ENCODE data around the gene SHC4. TPM values are rescaled to one million over a fixed set of nuclear protein-coding genes. Genes with fewer than 3 reads are reported as not detected.

Gene SHC4
- total RNA-seq, 1 experiment from 2014 or later = not detected

DNA sequence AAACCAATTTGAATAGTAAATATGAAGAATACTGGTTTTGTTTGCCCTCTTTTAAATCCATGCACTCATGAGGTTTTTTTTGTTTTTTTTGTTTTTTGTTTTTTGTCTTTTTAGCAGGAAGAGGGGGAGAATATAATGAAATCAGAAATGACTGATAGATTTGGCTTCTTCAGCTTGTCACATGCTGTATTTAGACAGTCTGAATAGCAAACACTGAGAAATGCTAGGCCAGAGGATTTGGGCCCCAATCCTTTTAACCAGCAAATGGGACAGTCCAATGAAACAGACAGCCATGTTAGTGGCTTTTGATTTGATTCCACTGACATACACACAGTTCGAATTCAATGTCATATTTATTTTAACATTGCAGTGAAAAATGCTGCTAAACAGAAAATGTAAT lies 138.6 kb downstream of the SHC4 start:
- intact Hi-C loops (cut with micrococcal nuclease; ENCODE audit: unreplicated experiment) = no loop called here
- DNase-seq = no peak
- H3K4me3 Mint-ChIP-seq (ENCODE audit: unreplicated experiment) = no peak overlapping the region
- no peaks in the 10 kb centered on the region for H3K9me3 Mint-ChIP-seq (ENCODE audit: unreplicated experiment)
- no peak overlapping the region for H3K27ac Mint-ChIP-seq (ENCODE audit: unreplicated experiment)
- no peaks in the 10 kb centered on the region for H3K27me3 ChIP-seq (replicated peaks; ENCODE audit: control insufficient read depth, insufficient read depth, low read length)
- no peaks in the 10 kb centered on the region for H3K36me3 ChIP-seq (ENCODE audit: control insufficient read depth, insufficient read depth, low read length)
- H3K27me3 Mint-ChIP-seq (ENCODE audit: insufficient read depth, unreplicated experiment) = peaks cover 3% of the 10 kb centered on the region
- no peaks in the 10 kb centered on the region for H3K36me3 Mint-ChIP-seq (ENCODE audit: insufficient read depth, unreplicated experiment)
- no peaks in the 10 kb centered on the region for H3K9me3 ChIP-seq
- TF ChIP-seq, protein P1, sequence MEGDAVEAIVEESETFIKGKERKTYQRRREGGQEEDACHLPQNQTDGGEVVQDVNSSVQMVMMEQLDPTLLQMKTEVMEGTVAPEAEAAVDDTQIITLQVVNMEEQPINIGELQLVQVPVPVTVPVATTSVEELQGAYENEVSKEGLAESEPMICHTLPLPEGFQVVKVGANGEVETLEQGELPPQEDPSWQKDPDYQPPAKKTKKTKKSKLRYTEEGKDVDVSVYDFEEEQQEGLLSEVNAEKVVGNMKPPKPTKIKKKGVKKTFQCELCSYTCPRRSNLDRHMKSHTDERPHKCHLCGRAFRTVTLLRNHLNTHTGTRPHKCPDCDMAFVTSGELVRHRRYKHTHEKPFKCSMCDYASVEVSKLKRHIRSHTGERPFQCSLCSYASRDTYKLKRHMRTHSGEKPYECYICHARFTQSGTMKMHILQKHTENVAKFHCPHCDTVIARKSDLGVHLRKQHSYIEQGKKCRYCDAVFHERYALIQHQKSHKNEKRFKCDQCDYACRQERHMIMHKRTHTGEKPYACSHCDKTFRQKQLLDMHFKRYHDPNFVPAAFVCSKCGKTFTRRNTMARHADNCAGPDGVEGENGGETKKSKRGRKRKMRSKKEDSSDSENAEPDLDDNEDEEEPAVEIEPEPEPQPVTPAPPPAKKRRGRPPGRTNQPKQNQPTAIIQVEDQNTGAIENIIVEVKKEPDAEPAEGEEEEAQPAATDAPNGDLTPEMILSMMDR (IDR thresholded peaks at IDR 0.05; ENCODE audit: insufficient read depth in 1 of 2, low read depth in 1 of 2, low read length in 1 of 2, severe bottlenecking in 1 of 2, unreplicated experiment in 1 of 2) = no peak
- CTCF ChIA-PET = no interaction called here
- POLR2A ChIA-PET = no interaction called here
- H3K4me1 Mint-ChIP-seq (ENCODE audit: low read depth, unreplicated experiment) = peaks cover 7% of the 10 kb centered on the region
- H3K4me3 ChIP-seq (ENCODE audit: low read depth, low read length) = no peak overlapping the region
- no peaks in the 10 kb centered on the region for H3K4me1 ChIP-seq
- no TSS peak for BruUV-seq (replicated peaks)

DNA sequence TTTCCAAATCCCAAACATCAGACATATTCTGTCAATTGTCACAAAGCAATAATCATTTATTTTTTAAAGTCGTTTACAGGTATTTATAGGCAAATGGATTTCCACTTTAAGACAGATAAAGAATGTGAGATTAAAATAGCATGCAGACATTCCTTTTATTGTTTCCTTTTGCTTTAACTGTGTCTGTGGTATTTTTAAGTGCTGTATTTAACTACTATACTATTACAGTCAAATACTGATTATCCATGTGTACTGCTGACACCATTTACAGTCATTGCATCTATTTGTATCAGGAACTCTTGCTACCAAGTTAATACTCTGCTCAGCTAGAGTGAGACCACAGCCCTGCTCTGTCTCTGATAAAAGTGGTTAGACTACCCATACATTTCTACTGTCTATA lies 140.0 kb downstream of the SHC4 start:
- Histone ChIP-seq H3K4me1 (no peaks in the 10 kb centered on the region), H3K27me3 (replicated peaks; ENCODE audit: control insufficient read depth, insufficient read depth, low read length) (no peaks in the 10 kb centered on the region), H3K9me3 (no peaks in the 10 kb centered on the region), H3K36me3 (ENCODE audit: control insufficient read depth, insufficient read depth, low read length) (no peaks in the 10 kb centered on the region), H3K4me3 (ENCODE audit: low read depth, low read length) (no peak overlapping the region)
- Mint-ChIP-seq H3K4me3 (ENCODE audit: unreplicated experiment) (no peak overlapping the region), H3K9me3 (ENCODE audit: unreplicated experiment) (no peaks in the 10 kb centered on the region), H3K36me3 (ENCODE audit: insufficient read depth, unreplicated experiment) (no peaks in the 10 kb centered on the region), H3K4me1 (ENCODE audit: low read depth, unreplicated experiment) (peaks cover 7% of the 10 kb centered on the region), H3K27me3 (ENCODE audit: insufficient read depth, unreplicated experiment) (peaks cover 3% of the 10 kb centered on the region), H3K27ac (ENCODE audit: unreplicated experiment) (no peak overlapping the region)
- DNase-seq = no peak
- ChIA-PET POLR2A (no interaction called here), CTCF (no interaction called here)
- BruUV-seq (replicated peaks) = no TSS peak
- intact Hi-C loops (cut with micrococcal nuclease; ENCODE audit: unreplicated experiment) = no loop called here
- TF ChIP-seq, protein P1 (IDR thresholded peaks at IDR 0.05; ENCODE audit: insufficient read depth in 1 of 2, low read depth in 1 of 2, low read length in 1 of 2, severe bottlenecking in 1 of 2, unreplicated experiment in 1 of 2) = no peak

DNA sequence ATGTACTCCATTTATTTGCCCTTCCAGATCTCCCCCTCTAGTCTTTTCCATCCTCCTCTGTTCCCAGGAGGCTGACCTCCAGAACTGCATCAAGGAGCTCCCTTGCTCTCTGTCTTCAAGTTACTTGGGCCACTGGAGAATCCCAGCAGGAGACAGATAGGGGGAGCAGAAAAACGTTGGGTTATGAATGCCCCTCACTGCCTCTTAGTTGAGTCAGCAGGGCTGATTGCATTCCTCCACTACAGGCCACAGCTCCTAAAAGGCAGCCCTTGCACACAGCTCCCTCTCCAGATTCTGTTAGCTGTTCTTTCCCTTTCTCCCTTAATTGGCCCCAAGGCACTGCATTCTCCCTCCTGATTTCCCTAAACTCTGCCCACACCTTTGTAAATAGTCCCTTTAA lies 140.5 kb downstream of the SHC4 start:
- intact Hi-C loops (cut with micrococcal nuclease; ENCODE audit: unreplicated experiment) = no loop called here
- Histone ChIP-seq H3K4me1 (no peaks in the 10 kb centered on the region), H3K27me3 (replicated peaks; ENCODE audit: control insufficient read depth, insufficient read depth, low read length) (no peaks in the 10 kb centered on the region), H3K9me3 (no peaks in the 10 kb centered on the region), H3K4me3 (ENCODE audit: low read depth, low read length) (no peak overlapping the region), H3K36me3 (ENCODE audit: control insufficient read depth, insufficient read depth, low read length) (no peaks in the 10 kb centered on the region)
- H3K27me3 Mint-ChIP-seq (ENCODE audit: insufficient read depth, unreplicated experiment) = peaks cover 3% of the 10 kb centered on the region
- ChIA-PET POLR2A (no interaction called here), CTCF (no interaction called here)
- no peak overlapping the region for H3K27ac Mint-ChIP-seq (ENCODE audit: unreplicated experiment)
- H3K9me3 Mint-ChIP-seq (ENCODE audit: unreplicated experiment) = no peaks in the 10 kb centered on the region
- TF ChIP-seq, protein P1 (IDR thresholded peaks at IDR 0.05; ENCODE audit: insufficient read depth in 1 of 2, low read depth in 1 of 2, low read length in 1 of 2, severe bottlenecking in 1 of 2, unreplicated experiment in 1 of 2) = peak in 1 of 2 experiments; percentile 9
- DNase-seq = no peak
- H3K4me3 Mint-ChIP-seq (ENCODE audit: unreplicated experiment) = no peak overlapping the region
- no TSS peak for BruUV-seq (replicated peaks)
- peaks cover 7% of the 10 kb centered on the region for H3K4me1 Mint-ChIP-seq (ENCODE audit: low read depth, unreplicated experiment)
- H3K36me3 Mint-ChIP-seq (ENCODE audit: insufficient read depth, unreplicated experiment) = no peaks in the 10 kb centered on the region
